Gastroesophageal sphincter (tissue), 4 donors: Measurements from ENCODE around the gene UBAC2. TPM values are rescaled to one million over a fixed set of nuclear protein-coding genes. Genes with fewer than 3 reads are reported as not detected.

ENCODE experiments used
- ATAC-seq: fragments of 150-250 bp; one replicate; pipeline ENCODE4 v1.9.1; 2016; ENCODE audit warnings: mild to moderate bottlenecking, moderate library complexity
- H3K27ac ChIP-seq, 4 donors: fragments of 200-600 bp; sonication (generic) in 3 of 4; 1 replicate in 3 of 4; 2 replicates in 1 of 4; pipeline ENCODE4 v1.5.1; 2016 to 2019
- H3K27me3 ChIP-seq: fragments of 200-600 bp; sonication (generic); one replicate; pipeline ENCODE4 v1.5.1; 2019
- H3K36me3 ChIP-seq, 2 donors: fragments of 200-600 bp; sonication (generic); one replicate each; pipeline ENCODE4 v1.5.1; 2019; ENCODE audit warnings: control low read depth in 1 of 2
- H3K4me1 ChIP-seq, 3 donors: fragments of 200-600 bp; sonication (generic); 1 replicate in 2 of 3; 2 replicates in 1 of 3; pipeline ENCODE4 v1.5.1; 2016 to 2019; ENCODE audit warnings: control low read depth in 2 of 3
- H3K4me3 ChIP-seq, 2 donors: fragments of 200-600 bp; sonication (generic); one replicate each; pipeline ENCODE4 v1.5.1; 2019; ENCODE audit warnings: mild to moderate bottlenecking in 1 of 2, moderate library complexity in 1 of 2
- H3K9me3 ChIP-seq, 3 donors: fragments of 200-600 bp; sonication (generic); one replicate each; pipeline ENCODE4 v1.5.1; 2017 to 2019; ENCODE audit warnings: control low read depth in 2 of 3
- EP300 ChIP-seq: sonication (generic); formaldehyde crosslinking; IDR thresholded peaks from one replicate; pipeline ENCODE4 v1.6.1; 2017; ENCODE audit warnings: antibody characterized with exemption, mild to moderate bottlenecking
- POLR2A ChIP-seq, 2 donors: fragments of 450-650 bp; IDR thresholded peaks; one replicate each; pipeline ENCODE4 v1.6.1; 2017; ENCODE audit warnings: antibody characterized with exemption in 2 of 2, mild to moderate bottlenecking in 2 of 2, moderate library complexity in 1 of 2
- POLR2AphosphoS5 ChIP-seq: sonication (generic); formaldehyde crosslinking; IDR thresholded peaks from one replicate; pipeline ENCODE4 v1.6.1; 2017; ENCODE audit warnings: antibody characterized with exemption
- WGBS, 2 donors: methylation state at CpG; one replicate each; pipeline ENCODE4 v1.1.5; 2018; ENCODE audit warnings: low coverage in 1 of 2; 5-methylcytosine and 5-hydroxymethylcytosine counted together
- total RNA-seq, 4 donors: library from RNA; depleted of rRNA; stranded (reverse); fragments of >200 nt; gene quantifications; one replicate each; pipeline ENCODE4 v1.1.0, GENCODE V29; 2016
- TF ChIP-seq, protein P1 (sequence below), 4 experiments: fragments of 200-600 bp in 2 of 4; fragments of 450-650 bp in 2 of 4; sonication (generic) in 1 of 4; IDR thresholded peaks; one replicate each; pipeline ENCODE4 v1.5.1; 2017 to 2019; ENCODE audit warnings: antibody characterized with exemption in 4 of 4, mild to moderate bottlenecking in 2 of 4, moderate library complexity in 2 of 4

UBAC2 gene
- total RNA-seq, 4 donors from 2014 or later: 45.0 to 59.6 (median 52.2) TPM

- ATAC-seq: no peak
- no peaks in the 10 kb centered on the region for H3K36me3 ChIP-seq
- H3K4me1 ChIP-seq: no peaks in the 10 kb centered on the region
- no peaks in the 10 kb centered on the region for H3K27me3 ChIP-seq
- TF ChIP-seq, protein P1, sequence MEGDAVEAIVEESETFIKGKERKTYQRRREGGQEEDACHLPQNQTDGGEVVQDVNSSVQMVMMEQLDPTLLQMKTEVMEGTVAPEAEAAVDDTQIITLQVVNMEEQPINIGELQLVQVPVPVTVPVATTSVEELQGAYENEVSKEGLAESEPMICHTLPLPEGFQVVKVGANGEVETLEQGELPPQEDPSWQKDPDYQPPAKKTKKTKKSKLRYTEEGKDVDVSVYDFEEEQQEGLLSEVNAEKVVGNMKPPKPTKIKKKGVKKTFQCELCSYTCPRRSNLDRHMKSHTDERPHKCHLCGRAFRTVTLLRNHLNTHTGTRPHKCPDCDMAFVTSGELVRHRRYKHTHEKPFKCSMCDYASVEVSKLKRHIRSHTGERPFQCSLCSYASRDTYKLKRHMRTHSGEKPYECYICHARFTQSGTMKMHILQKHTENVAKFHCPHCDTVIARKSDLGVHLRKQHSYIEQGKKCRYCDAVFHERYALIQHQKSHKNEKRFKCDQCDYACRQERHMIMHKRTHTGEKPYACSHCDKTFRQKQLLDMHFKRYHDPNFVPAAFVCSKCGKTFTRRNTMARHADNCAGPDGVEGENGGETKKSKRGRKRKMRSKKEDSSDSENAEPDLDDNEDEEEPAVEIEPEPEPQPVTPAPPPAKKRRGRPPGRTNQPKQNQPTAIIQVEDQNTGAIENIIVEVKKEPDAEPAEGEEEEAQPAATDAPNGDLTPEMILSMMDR (IDR thresholded peaks at IDR 0.05): no peak
- no peak for TF ChIP-seq EP300
- H3K4me3 ChIP-seq: no peak overlapping the region
- no peaks in the 10 kb centered on the region for H3K9me3 ChIP-seq
- H3K27ac ChIP-seq: no peak overlapping the region
- 87% methylated on average over 5 of the region's 11 CpGs; no CpG with 5 or more reads in 1 of the 2 donors for WGBS, 2 donors
Measured at GRCh38 chr13:99395436-99395835, 194.8 kb downstream of the UBAC2 start.

GRCh38 chr13:99396446-99396845, 195.8 kb downstream of the UBAC2 start:
- no peak for TF ChIP-seq POLR2A (IDR thresholded peaks at IDR 0.05)
- TF ChIP-seq EP300: no peak
- TF ChIP-seq POLR2AphosphoS5: no peak
- TF ChIP-seq, protein P1 (IDR thresholded peaks at IDR 0.05): no peak
- H3K36me3 ChIP-seq: no peaks in the 10 kb centered on the region
- no peaks in the 10 kb centered on the region for H3K9me3 ChIP-seq
- H3K27ac ChIP-seq: no peak overlapping the region
- WGBS, 2 donors: 91% methylated on average over 5 of the region's 7 CpGs
- no peak for ATAC-seq
- H3K27me3 ChIP-seq: no peaks in the 10 kb centered on the region
- no peaks in the 10 kb centered on the region for H3K4me1 ChIP-seq
- no peak overlapping the region for H3K4me3 ChIP-seq

DNA sequence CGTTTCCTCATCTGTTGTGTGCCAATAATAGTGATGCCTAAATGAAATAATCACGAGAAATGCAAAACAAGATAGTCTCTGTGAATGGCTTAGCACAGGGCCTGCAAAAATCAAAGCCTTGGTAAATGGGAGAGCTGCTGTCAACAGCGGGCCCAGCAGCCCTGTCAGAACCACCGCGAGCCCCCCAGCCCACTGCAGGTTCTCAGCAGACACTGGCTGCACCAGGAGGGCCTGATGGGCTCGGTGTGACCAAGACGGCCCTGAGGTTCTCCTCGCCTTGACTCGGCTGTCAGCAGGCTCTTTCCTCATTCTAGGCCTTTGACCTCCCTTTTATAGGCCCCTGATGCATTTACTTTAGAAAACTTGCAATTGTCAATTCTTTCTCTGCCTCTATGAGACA, 197.4 kb downstream of the UBAC2 start:
- no peak for TF ChIP-seq POLR2A (IDR thresholded peaks at IDR 0.05)
- H3K36me3 ChIP-seq: no peaks in the 10 kb centered on the region
- no peak overlapping the region for H3K4me3 ChIP-seq
- H3K4me1 ChIP-seq: no peaks in the 10 kb centered on the region
- WGBS, 2 donors: 92 to 100% methylated on average over 2 to 8 of the region's 9 CpGs
- no peak overlapping the region for H3K27ac ChIP-seq
- H3K27me3 ChIP-seq: no peaks in the 10 kb centered on the region
- no peak for ATAC-seq
- no peaks in the 10 kb centered on the region for H3K9me3 ChIP-seq

DNA sequence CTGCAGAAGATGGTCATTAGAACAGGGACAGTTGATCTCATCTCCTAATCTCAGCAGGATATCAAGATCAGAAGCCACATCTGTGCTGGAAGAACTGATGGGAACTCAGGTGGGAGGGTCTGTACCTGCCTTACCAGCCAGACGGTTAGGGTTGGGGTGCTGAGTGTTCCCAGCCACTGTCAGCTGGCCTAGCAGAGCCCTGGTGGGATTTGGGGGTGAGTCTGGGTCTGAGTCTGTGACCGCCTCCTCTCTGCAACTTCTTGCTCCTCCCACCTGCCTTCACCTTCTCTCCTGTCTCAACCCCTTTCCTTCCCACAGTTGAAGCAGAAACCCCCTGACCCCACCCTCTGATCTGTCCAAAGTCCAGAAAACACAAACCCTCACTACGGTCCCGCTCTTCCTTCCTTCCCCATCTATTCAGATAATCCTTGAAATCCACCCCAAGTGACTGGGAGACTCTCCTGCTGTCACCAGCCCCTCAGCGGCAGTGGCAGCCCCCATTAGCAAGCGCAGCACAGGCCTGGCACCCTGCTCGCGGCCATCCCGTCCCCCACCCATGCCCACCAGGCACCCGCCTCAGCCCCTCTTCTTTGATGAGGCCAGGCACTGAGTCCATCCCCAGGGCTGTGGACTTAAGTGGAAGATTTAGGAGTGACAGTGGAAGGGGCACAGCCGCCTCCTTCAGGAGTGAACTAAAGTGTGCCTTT, 198.4 kb downstream of the UBAC2 start:
- no peaks in the 10 kb centered on the region for H3K4me1 ChIP-seq
- no peaks in the 10 kb centered on the region for H3K9me3 ChIP-seq
- TF ChIP-seq, protein P1 (IDR thresholded peaks at IDR 0.05): no peak
- TF ChIP-seq EP300 (no peak), POLR2A (IDR thresholded peaks at IDR 0.05) (no peak), POLR2AphosphoS5 (no peak)
- H3K36me3 ChIP-seq: no peaks in the 10 kb centered on the region
- no peaks in the 10 kb centered on the region for H3K27me3 ChIP-seq
- no peak overlapping the region for H3K27ac ChIP-seq
- H3K4me3 ChIP-seq: no peak overlapping the region
- WGBS, 2 donors: 96 to 100% methylated on average over 3 to 4 of the region's 11 CpGs
- ATAC-seq: no peak

GRCh38 chr13:99399623-99399974, 198.9 kb downstream of the UBAC2 start:
- 93 to 100% methylated on average over 1 to 4 of the region's 8 CpGs for WGBS, 2 donors
- ATAC-seq: no peak
- no peaks in the 10 kb centered on the region for H3K36me3 ChIP-seq
- no peaks in the 10 kb centered on the region for H3K9me3 ChIP-seq
- H3K27me3 ChIP-seq: no peaks in the 10 kb centered on the region
- TF ChIP-seq POLR2A (IDR thresholded peaks at IDR 0.05) (no peak), EP300 (no peak), POLR2AphosphoS5 (no peak)
- TF ChIP-seq, protein P1 (IDR thresholded peaks at IDR 0.05): no peak
- no peak overlapping the region for H3K4me3 ChIP-seq
- H3K27ac ChIP-seq: no peak overlapping the region
- H3K4me1 ChIP-seq: no peaks in the 10 kb centered on the region
